ENCODE results near the gene BCL2L12.

- TF ChIP-seq, protein P1, sequence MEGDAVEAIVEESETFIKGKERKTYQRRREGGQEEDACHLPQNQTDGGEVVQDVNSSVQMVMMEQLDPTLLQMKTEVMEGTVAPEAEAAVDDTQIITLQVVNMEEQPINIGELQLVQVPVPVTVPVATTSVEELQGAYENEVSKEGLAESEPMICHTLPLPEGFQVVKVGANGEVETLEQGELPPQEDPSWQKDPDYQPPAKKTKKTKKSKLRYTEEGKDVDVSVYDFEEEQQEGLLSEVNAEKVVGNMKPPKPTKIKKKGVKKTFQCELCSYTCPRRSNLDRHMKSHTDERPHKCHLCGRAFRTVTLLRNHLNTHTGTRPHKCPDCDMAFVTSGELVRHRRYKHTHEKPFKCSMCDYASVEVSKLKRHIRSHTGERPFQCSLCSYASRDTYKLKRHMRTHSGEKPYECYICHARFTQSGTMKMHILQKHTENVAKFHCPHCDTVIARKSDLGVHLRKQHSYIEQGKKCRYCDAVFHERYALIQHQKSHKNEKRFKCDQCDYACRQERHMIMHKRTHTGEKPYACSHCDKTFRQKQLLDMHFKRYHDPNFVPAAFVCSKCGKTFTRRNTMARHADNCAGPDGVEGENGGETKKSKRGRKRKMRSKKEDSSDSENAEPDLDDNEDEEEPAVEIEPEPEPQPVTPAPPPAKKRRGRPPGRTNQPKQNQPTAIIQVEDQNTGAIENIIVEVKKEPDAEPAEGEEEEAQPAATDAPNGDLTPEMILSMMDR (tag by site-specific recombination; IDR thresholded peaks at IDR 0.05): no peak
- no peak for TF ChIP-seq ZNF292 (tag by site-specific recombination; IDR thresholded peaks at IDR 0.05; ENCODE audit: borderline replicate concordance, low read depth)
- TF ChIP-seq ZSCAN5A (tag by site-specific recombination; IDR thresholded peaks at IDR 0.05): no peak
- no peak for TF ChIP-seq ZNF639 (tag by site-specific recombination; IDR thresholded peaks at IDR 0.05)
- TF ChIP-seq REST (tag by site-specific recombination; IDR thresholded peaks at IDR 0.05): no peak
- TF ChIP-seq KLF10 (tag by site-specific recombination; IDR thresholded peaks at IDR 0.05): no peak
- no peak for TF ChIP-seq ZSCAN30 (tag by site-specific recombination; IDR thresholded peaks at IDR 0.05)
- TF ChIP-seq ZNF571 (tag by site-specific recombination; IDR thresholded peaks at IDR 0.05): no peak
- no peak for TF ChIP-seq SP2 (tag by site-specific recombination; IDR thresholded peaks at IDR 0.05)
- TF ChIP-seq ZNF37A (tag by site-specific recombination; IDR thresholded peaks at IDR 0.05): no peak
Observed at GRCh38 chr19:49687150-49687549, 21.4 kb downstream of the BCL2L12 start.
